HG03139 (cell line): ENCODE data around the gene LENG9.
"Not testable (repeated sequence)": the region's sequence is repeated elsewhere in the genome, so short reads cannot be mapped to it uniquely, and the experiment has no call there.

Source experiments
- ATAC-seq: cut with Tn5 transposase; IDR thresholded peaks from one replicate; pipeline ENCODE4 v1.9.1; 2021; ENCODE audit not compliant: unreplicated experiment

The LENG9 gene

DNA sequence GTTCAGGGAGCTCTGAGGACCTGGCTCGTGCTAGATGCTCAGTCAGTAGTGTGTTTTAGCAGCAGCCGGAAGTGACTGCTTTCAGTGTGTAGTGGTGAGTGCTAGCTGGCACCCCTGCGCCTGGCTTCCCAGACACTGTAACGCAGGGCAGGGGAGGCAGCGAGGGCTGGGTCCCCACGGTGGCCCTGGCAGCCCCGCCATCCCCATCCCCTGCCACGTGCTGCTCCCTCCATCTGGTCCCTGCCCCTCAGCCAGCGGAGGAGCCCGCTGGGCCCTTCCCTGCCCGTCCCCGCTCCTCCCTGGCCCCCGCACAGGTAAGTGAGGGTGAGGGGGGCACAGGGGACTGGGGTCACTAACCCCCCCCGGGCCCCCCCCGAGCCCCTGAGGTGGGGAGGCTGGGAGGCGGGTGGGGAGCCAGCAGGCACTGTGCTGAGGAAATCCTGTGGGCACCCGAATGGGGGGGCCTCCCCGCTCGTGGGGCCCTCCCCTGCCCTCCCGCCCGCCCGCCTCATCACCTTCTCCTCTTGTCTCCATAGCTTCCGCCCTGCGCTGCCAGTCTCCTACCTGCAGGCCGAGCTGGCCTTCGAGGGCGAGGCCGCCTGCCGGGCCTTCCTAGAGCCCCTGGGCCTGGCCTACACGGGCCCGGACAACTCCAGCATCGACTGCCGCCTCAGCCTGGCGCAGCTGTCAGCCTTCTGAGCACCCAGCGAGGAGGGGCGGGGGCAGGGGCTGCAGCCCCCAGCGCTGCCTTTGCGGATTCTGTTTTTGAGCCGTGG lies 3.2 kb downstream of the LENG9 start:
- no peak for ATAC-seq

DNA sequence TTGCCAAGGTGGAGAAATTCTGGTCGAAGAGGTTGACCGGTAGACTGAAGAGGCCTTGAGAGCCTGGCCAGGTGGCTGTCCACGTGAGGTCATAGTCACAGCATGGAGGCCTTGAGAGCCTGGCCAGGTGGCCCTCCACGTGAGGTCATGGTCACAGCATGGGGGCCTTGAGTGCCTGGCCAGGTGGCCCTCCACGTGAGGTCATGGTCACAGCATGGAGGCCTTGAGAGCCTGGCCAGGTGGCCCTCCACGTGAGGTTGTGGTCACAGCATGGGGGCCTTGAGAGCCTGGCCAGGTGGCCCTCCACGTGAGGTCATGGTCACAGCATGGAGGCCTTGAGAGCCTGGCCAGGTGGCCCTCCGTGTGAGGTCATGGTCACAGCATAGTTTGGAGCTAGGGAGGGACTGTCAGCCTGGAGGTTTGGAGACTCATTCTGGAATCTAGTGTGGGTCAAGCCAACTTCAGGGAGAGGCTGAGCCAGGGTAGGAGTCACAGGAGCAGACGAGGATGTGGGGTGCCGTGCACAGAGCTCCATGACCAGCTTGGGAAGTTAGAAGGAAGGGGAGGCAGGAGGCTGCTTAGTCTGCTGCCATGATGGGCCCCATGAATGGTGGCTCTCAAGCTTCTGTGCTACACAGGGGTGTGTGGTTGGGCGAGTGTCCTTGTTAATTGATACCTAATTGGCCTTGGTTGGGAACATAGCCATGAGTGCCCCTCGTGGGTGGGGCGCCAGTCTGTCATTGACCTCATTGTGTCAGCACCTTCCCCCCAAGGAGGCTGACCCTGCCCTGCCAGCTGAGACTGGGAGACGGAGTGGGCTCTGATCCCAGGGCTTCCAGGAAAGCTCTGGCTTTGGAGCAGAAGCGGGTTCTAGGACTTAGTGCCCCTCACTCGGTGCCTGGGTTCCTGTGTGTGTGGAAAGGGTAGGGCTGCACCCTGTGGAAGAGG lies 4.0 kb downstream of the LENG9 start:
- ATAC-seq, result no peak

DNA sequence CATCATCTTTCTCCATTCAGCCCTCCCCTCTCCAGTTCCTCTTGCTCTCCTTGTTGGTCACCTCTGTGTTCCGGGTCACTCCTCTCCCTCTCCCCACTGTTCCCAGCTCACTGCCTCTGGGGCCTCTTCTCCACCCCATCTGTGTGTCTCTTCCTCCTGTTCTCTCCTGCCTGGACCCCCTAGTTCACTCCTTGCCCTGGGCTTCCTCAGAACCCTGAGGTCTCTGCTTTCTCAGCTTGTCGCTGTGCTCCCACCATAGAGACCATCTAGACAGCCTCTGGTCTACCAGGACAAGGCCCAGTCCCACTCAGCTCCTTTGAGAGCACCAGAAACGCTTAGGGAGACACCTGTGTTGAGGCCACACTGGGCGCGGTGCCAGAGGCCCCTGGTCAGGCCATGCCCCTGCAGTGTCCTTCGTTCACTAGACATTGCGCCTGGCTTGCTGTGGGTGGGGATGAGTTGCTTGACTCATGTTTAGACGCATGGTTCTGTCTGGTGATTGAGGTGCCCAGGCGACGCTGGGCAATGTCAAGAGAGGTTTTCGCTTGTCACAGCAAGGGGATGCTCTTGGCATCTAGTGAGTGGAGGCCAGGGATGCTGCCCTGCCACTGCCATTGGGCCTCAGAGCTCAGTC lies 4.8 kb downstream of the LENG9 start:
- no peak for ATAC-seq

DNA sequence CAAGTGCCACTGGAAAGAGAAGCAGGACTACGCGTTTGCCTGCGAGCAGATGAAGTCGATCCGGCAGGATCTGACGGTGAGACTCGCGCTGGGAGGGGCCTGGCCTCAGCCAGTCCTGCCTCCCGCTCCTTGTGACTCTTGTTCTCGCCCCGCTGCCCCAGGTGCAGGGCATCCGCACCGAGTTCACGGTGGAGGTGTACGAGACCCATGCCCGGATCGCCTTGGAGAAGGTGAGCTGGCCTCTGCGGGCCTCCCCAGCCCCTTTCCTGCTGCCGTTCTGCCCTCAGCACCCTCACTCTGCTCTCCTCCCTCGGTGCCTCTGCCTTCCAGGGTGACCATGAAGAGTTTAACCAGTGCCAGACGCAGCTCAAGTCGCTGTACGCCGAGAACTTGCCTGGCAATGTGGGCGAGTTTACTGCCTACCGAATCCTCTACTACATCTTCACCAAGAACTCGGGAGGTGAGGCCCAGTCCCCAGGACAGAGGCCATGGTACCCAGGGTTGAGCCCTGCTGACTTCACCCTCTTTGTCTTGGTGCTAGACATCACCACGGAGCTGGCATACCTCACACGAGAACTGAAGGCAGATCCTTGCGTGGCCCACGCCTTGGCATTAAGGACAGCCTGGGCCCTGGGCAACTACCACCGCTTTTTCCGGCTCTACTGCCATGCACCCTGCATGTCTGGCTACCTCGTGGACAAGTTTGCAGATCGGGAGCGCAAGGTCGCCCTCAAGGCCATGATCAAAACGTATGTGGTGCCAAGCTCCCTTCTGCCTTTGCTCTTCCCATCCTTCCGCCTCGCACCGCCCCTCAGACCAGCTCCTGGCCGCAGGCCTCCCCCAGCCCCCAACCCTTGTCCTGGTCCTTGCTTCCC lies 5.6 kb downstream of the LENG9 start:
- no peak for ATAC-seq

DNA sequence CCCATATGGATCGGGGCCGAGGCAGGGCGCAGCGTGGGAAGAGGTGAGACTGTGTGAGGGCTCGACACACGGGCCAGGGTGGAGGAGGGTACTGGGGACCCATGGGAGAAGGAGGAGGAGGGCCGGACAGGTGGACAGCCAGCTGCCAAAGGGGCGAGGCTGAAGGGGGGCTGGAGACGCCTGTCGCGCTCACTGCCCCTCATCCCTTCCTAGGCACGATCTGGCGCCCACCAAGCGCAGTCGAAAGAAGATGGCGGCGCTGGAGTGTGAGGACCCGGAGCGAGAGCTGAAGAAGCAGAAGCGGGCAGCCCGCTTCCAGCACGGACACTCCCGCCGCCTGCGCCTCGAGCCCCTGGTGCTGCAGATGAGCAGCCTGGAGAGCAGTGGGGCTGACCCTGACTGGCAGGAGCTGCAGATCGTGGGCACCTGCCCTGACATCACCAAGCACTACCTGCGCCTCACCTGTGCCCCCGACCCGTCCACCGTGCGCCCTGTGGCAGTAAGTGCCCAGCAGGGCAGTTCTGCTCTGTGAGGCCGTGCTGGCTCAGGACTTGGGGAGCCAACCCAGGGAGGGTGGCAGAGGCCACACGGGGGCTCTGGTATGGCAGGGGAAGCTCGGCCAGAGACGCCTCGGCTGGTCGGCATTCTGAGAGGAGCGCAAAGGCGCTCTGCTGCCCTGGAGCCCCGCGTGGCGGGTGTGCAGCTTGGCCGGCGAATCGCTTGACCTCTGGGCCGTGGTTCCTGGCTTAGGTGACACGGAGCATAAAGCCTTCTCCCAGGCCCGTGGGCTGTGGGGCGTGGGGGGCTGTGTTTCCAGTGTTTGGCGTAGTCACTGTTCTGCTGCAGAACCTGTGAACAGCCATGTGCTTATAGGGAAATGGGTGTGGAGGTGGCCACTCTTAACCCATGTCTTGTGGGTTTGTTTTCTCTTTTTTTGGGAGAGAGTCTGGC lies 6.9 kb downstream of the LENG9 start:
- ATAC-seq, result no peak

DNA sequence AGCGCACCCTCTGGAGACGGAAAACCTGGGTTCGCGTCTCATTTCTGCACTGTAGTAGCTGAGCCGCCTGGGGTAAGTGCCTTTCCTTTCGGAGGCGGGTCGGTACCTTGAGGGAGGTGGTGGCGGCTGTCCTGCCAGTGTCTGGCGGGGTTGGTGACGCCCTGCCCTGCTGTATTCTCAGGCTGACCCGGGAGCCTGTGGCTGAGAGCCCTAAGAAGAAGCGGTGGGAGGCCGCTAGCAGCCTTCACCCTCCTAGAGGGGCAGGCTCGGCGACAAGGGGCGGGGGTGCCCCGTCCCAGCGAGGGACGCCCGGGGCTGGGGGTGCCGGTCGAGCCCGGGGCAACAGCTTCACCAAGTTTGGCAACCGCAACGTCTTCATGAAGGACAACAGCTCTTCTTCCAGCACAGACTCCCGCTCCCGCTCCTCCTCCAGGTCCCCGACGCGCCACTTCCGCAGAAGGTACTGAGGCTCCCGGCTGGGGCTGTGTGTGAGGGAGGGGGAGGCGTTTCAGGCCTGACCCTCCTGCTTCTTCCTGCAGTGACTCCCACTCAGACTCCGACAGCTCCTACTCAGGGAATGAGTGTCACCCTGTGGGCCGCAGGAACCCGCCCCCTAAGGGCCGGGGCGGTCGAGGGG lies 7.7 kb downstream of the LENG9 start:
- no peak for ATAC-seq

DNA sequence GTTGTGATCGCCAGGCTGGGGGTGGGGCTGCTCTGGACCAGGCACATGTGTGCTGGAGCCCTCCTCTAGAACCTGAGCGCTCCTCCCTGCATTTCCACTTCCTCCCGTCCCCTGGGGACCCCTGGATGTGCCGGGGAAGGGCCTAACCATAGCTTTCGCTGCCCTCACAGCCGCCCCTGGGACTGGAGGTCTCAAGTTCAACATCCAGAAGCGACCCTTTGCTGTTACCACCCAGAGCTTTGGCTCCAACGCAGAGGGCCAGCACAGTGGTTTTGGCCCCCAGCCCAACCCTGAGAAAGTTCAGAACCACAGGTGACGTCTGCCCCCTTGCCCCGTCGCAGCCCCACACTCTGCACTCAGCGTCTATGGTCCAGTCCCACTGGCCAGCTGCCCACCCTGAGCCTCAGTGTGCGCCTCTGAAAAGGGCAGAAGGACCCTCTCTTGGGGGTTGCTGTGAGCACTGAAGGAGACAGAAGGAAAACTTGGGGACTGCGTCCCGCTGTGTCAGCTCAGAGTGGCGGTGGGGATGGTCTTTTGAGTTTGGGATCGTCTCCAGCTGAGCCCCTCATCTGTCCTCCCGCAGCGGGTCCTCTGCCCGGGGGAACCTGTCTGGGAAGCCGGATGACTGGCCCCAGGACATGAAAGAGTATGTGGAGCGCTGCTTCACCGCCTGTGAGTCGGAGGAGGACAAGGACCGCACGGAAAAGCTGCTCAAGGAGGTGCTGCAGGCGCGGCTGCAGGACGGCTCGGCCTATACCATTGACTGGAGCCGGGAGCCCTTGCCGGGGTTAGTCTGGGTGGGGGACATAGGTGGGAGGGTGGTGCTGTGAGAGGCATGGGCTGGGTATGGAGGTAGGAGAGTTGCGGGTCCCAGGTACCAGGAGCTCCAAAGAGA lies 8.6 kb downstream of the LENG9 start:
- ATAC-seq, result no peak

DNA sequence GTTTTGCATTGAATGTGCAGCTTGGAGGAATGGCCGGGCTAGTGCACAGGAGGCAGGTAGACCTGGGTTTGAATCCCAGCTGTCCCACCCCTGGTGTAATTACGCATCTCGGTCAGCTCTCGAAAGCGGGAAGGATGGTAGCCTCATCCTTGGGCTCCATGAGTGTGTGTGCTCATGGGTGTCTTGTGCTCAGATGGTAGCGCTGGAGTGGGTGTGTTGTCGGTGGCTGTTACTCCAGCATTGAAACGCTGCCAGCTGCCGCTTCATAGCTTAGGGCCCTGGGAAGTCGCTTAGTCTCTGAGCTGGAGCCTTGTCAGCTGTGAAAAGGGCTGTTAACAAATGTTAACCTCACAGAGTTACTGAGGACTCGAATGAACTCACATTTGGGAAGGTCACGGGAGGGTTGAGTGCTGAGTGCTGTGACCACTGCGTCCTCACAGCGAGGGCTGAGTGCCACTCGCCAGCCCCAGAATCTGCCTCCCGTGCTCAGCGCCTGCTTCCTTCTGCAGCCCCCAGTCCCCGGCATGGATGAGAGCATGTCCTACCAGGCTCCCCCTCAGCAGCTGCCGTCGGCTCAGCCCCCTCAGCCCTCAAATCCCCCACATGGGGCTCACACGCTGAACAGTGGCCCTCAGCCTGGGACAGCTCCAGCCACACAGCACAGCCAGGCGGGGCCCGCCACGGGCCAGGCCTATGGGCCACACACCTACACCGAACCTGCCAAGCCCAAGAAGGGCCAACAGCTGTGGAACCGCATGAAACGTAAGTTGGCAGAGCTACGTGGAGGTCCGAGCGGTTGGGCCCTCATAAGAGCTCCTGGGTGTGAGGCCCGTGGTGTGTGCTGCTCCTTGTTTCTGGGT lies 9.4 kb downstream of the LENG9 start:
- no peak for ATAC-seq

DNA sequence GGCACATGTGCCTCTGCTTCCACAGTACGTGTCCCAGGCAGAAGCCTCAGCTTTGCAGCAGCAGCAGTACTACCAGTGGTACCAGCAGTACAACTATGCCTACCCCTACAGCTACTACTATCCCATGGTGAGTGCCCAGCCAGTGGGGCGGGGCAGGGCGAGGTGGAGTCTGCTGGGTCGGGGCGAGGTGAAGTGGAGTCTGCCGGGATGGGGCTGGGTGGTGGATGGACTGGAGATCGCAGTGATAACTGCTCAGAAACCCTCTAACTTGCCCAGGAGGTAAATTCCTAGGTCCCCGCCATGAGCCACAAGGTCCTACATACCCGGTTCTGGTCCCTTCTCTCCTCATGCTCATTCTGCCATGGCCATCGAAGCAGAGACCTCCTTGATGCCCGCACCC lies 11.0 kb downstream of the LENG9 start:
- no peak for ATAC-seq

DNA sequence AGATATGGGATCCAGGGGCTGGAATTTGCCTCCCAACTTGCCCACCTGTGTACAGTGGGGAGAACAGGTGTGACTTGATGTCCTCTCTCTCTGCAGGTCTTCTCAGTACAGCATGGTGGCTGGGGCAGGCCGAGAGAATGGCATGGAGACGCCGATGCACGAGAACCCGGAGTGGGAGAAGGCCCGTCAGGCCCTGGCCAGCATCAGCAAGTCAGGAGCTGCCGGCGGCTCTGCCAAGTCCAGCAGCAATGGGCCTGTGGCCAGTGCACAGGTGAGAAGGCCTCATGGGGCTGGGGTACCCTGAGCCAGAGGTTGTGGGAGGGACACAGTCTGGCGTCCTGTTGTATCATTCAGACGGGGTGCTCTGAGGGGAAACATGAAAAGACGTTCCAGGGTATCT lies 11.6 kb downstream of the LENG9 start:
- ATAC-seq, result no peak

DNA sequence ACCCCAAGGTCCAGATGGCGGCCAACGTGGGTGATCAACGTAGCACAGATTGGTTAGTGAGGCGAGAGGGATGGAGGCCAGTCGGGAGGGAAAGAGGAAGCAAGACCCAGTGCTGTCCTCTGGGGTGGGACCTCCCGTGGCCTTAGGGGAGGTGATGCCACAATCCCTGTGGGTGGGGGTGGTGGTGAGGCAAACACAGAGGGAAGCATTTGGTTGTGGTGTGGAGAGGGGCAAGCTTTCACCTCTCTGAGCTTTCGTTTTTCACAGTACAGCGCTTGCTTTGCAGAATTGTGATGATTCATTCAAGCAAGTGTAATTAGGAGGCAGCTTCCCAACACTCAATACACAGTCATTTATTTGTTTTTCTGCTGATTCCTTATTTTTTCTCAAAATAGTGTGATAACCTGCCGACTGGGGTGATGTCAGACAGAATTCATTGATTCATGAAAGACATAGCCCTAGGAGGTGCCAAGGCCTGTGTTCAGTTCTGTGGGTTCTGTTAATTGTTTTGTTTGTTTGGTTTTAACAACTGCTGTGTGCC lies 12.2 kb downstream of the LENG9 start:
- ATAC-seq, result no peak

DNA sequence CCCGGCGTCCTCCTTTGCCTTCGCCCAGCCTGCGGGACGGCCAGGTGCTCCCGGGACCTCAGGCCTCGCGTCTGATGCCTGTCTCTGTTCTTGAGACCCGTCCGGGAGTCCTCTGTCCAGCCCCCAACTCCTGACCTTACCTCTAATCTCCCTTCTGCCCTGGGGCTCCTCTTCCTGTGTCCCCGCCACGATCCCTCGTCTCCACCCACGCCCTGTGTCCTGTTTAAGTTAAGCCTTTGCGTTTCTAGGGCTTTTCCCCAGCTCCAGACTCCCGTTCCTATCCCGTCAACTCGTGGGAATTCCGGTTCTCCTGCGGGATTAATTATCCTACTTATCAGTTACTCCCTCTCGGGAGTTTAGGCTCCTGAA lies 13.9 kb downstream of the LENG9 start:
- ATAC-seq, result no peak

DNA sequence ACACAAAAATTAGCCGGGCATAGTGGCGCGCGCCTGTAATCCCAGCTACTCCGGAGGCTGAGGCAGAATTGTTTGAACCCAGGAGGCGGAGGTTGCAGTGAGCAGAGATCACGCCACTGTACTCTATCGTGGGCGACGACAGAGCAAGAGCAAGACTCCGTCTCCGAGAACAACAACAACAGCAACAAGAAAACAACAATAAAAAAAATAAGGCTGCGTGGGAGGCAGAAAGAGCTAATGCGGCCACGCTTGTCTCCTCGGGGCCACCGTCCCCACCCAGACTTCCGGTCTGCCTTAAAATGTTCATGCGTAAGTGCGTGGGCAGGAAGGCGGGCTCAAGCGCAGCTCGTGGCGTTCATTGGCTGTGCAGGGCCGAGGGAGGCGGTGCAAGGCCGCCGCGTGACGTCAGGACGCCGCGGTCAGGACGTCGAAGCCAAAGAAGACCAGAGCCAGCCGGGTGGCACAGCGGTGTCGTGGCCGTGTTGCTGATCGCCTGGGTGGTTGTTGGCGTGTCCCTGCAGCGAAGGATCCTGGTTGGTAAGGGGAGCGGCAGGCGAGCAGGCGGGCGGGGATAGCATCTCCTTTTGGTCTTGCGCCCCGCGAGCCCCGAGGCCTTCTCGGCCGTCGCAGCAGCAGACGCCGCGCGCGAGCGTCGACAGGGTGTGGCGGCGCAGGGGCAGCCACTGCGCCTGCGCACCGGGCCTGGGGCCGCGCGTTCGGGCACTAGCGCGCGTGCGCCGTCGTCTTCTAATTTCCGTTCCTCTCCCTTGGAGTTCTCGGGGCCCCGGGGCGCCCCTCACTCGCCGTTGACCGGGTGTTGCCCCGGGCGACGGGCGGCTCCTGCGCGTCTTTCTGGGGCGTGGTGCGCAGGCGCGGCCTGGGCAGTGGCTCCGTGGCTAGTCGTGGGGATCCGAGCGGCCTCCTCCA lies 14.5 kb downstream of the LENG9 start, which contains the start of gene LENG8:
TSS of gene LENG8 (plus strand) at position 426 of the 927 bp plus-strand sequence. CDS start 2,146 bp downstream, outside the sequence.
- ATAC-seq, result peak; percentile 85

DNA sequence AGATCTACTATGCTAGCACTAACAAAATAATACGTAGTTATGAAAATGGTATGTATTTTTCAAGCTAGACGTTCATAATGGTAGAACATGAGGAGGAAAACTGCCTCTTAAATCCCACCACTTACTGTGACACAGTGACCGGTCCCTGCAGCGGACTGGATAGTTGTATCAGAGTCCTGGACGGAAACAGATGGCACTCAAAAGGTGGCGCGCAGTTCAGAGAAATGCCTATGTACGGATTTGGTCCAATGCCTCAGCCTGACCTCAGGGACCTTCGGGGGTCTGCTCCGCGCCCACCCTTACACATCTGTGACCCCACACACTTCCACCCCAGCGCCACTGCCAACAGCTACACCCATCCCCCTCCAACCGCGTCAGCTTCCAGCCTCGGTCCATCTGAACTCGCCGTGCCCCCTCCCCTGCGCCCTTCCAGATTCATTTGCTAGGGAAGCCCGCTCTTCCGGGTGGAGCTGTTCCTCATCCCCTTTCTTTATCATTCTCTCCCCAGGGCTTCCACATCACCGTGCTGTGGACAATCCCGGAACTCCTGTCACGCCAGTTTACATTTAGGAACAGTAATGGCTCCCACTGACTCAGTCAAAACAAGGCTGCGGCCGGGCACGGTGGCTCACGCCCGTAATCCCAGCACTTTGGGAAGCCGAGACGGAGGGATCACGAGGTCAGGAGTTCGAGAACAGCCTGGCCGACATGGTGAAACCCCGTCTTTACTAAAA lies 15.4 kb downstream of the LENG9 start:
- peak; percentile 8 for ATAC-seq

DNA sequence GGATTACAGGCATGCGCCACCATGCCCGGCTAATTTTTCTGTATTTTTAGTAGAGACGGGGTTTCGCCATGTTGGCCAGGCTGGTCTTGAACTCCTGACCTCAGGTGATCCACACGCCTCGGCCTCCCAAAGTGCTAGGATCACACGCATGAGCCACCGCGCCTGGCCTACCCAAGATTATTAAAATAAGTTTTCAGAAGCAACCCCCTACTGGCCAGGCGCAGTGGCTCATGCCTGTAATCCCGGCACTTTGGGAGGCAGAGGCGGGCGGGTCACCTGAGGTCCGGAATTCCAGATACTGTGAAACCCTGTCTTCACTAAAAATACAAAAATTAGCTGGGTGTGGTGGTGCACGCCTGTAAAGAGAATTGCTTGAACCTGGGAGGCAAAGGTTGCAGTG lies 17.2 kb downstream of the LENG9 start:
- not testable (repeated sequence) for ATAC-seq
